Effector CD8-positive, alpha-beta T cell (primary cell): ENCODE measurements around the gene KCNQ1OT1.

Source experiments
- DNase-seq: peaks from one replicate; lab custom pipeline; 2025; lab: John Stamatoyannopoulos, UW

KCNQ1OT1 gene

GRCh38 chr11:2737226-2737590 is 37.4 kb upstream of the KCNQ1OT1 start:
- DNase-seq: no peak

GRCh38 chr11:2736577-2737225 is 36.9 kb upstream of the KCNQ1OT1 start:
- DNase-seq: no peak

- no peak for DNase-seq
Measured at GRCh38 chr11:2735053-2735589, 35.3 kb upstream of the KCNQ1OT1 start.

- no peak for DNase-seq
Measured at GRCh38 chr11:2734181-2735052, 34.6 kb upstream of the KCNQ1OT1 start.

- DNase-seq: no peak
Measured at GRCh38 chr11:2732940-2733628, 33.3 kb upstream of the KCNQ1OT1 start.

GRCh38 chr11:2732261-2732939 is 32.6 kb upstream of the KCNQ1OT1 start:
- DNase-seq: no peak

- no peak for DNase-seq
Measured at GRCh38 chr11:2731130-2732125, 31.6 kb upstream of the KCNQ1OT1 start.

GRCh38 chr11:2730272-2731129 is 30.7 kb upstream of the KCNQ1OT1 start:
- DNase-seq: no peak

- DNase-seq: no peak
Measured at GRCh38 chr11:2729841-2730240, 30.0 kb upstream of the KCNQ1OT1 start.

GRCh38 chr11:2728663-2729332 is 29.0 kb upstream of the KCNQ1OT1 start:
- no peak for DNase-seq

GRCh38 chr11:2728128-2728662 is 28.4 kb upstream of the KCNQ1OT1 start:
- DNase-seq: no peak

GRCh38 chr11:2726964-2727363 is 27.2 kb upstream of the KCNQ1OT1 start:
- no peak for DNase-seq

- DNase-seq: no peak
Measured at GRCh38 chr11:2725368-2726300, 25.8 kb upstream of the KCNQ1OT1 start.

- no peak for DNase-seq
Measured at GRCh38 chr11:2724653-2725367, 25.0 kb upstream of the KCNQ1OT1 start.

GRCh38 chr11:2724104-2724503 is 24.3 kb upstream of the KCNQ1OT1 start:
- no peak for DNase-seq

- DNase-seq: no peak
Measured at GRCh38 chr11:2722955-2723354, 23.2 kb upstream of the KCNQ1OT1 start.
